WTC11 (cell line): Measurements from ENCODE around the gene FDCSP.

Experiments
- KAT7 ChIP-seq: sonication (generic); formaldehyde crosslinking; IDR thresholded peaks from 2 replicates; pipeline ENCODE4 v1.8.1; 2023; ENCODE audit warnings: missing genetic modification reagents, mild to moderate bottlenecking, borderline replicate concordance
- SMAD3 ChIP-seq: sonication (generic); formaldehyde crosslinking; IDR thresholded peaks from 2 replicates; pipeline ENCODE4 v1.8.0; 2022; ENCODE audit warnings: missing genetic modification reagents, mild to moderate bottlenecking, borderline replicate concordance
- TF ChIP-seq, protein P1 (sequence below): fragments of 200-600 bp; IDR thresholded peaks from 2 replicates; pipeline ENCODE4 v1.8.0; 2022; ENCODE audit warnings: antibody characterized with exemption
- TF ChIP-seq, protein P2 (sequence below): sonication (generic); formaldehyde crosslinking; IDR thresholded peaks from 2 replicates; pipeline ENCODE4 v1.8.0; 2023; ENCODE audit warnings: mild to moderate bottlenecking, missing genetic modification reagents
- TF ChIP-seq, protein P3 (sequence below): sonication (generic); formaldehyde crosslinking; IDR thresholded peaks from 2 replicates; pipeline ENCODE4 v1.8.1; 2022; ENCODE audit warnings: low read depth, missing genetic modification reagents, borderline replicate concordance
- TF ChIP-seq, protein P4 (sequence below): fragments of 250-450 bp; sonication (Bioruptor Pico); IDR thresholded peaks from 2 replicates; pipeline ENCODE4 v2.1.2; 2022; ENCODE audit warnings: mild to moderate bottlenecking, moderate library complexity

DNA sequence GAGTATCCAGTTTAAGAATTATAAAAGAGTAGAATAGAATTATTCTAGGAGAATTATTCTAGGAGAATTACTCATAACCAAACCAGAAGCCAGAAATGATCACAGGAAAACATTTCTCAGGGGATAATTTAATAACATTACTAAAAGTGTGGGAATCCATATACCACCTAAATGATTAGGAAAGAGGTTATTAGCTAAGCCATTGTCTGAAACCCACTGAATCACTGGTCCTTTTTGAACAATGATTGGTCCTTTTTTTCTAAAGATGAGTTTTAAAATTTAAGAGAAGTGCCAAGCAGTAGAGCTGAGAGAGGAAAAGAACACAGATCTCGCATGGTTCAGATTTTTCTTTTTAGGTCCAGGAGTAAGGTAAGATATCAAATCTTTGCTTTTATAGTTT is 30.5 kb upstream of the FDCSP start, which contains the start of gene ODAM:
- TF ChIP-seq, protein P1, sequence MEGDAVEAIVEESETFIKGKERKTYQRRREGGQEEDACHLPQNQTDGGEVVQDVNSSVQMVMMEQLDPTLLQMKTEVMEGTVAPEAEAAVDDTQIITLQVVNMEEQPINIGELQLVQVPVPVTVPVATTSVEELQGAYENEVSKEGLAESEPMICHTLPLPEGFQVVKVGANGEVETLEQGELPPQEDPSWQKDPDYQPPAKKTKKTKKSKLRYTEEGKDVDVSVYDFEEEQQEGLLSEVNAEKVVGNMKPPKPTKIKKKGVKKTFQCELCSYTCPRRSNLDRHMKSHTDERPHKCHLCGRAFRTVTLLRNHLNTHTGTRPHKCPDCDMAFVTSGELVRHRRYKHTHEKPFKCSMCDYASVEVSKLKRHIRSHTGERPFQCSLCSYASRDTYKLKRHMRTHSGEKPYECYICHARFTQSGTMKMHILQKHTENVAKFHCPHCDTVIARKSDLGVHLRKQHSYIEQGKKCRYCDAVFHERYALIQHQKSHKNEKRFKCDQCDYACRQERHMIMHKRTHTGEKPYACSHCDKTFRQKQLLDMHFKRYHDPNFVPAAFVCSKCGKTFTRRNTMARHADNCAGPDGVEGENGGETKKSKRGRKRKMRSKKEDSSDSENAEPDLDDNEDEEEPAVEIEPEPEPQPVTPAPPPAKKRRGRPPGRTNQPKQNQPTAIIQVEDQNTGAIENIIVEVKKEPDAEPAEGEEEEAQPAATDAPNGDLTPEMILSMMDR, result no peak
- TF ChIP-seq SMAD3 (CRISPR knock-in tag), result no peak
- TF ChIP-seq, protein P2, sequence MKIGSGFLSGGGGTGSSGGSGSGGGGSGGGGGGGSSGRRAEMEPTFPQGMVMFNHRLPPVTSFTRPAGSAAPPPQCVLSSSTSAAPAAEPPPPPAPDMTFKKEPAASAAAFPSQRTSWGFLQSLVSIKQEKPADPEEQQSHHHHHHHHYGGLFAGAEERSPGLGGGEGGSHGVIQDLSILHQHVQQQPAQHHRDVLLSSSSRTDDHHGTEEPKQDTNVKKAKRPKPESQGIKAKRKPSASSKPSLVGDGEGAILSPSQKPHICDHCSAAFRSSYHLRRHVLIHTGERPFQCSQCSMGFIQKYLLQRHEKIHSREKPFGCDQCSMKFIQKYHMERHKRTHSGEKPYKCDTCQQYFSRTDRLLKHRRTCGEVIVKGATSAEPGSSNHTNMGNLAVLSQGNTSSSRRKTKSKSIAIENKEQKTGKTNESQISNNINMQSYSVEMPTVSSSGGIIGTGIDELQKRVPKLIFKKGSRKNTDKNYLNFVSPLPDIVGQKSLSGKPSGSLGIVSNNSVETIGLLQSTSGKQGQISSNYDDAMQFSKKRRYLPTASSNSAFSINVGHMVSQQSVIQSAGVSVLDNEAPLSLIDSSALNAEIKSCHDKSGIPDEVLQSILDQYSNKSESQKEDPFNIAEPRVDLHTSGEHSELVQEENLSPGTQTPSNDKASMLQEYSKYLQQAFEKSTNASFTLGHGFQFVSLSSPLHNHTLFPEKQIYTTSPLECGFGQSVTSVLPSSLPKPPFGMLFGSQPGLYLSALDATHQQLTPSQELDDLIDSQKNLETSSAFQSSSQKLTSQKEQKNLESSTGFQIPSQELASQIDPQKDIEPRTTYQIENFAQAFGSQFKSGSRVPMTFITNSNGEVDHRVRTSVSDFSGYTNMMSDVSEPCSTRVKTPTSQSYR (CRISPR knock-in tag), result no peak
- TF ChIP-seq, protein P3, sequence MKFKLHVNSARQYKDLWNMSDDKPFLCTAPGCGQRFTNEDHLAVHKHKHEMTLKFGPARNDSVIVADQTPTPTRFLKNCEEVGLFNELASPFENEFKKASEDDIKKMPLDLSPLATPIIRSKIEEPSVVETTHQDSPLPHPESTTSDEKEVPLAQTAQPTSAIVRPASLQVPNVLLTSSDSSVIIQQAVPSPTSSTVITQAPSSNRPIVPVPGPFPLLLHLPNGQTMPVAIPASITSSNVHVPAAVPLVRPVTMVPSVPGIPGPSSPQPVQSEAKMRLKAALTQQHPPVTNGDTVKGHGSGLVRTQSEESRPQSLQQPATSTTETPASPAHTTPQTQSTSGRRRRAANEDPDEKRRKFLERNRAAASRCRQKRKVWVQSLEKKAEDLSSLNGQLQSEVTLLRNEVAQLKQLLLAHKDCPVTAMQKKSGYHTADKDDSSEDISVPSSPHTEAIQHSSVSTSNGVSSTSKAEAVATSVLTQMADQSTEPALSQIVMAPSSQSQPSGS (CRISPR knock-in tag), result no peak
- TF ChIP-seq, protein P4, sequence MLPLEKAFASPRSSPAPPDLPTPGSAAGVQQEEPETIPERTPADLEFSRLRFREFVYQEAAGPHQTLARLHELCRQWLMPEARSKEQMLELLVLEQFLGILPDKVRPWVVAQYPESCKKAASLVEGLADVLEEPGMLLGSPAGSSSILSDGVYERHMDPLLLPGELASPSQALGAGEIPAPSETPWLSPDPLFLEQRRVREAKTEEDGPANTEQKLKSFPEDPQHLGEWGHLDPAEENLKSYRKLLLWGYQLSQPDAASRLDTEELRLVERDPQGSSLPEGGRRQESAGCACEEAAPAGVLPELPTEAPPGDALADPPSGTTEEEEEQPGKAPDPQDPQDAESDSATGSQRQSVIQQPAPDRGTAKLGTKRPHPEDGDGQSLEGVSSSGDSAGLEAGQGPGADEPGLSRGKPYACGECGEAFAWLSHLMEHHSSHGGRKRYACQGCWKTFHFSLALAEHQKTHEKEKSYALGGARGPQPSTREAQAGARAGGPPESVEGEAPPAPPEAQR (CRISPR knock-in tag), result no peak
- no peak for TF ChIP-seq KAT7 (CRISPR knock-in tag)
